C4-2B (cell line): Measurements from ENCODE around the gene SYT10.

ENCODE experiments used
- CTCF ChIP-seq: fragments of 450-650 bp; conservative IDR thresholded peaks from 2 replicates; pipeline ENCODE4 v1.5.1; 2017; ENCODE audit warnings: mild to moderate bottlenecking
- ZFX ChIP-seq: fragments of 450-650 bp; IDR thresholded peaks from 2 replicates; pipeline ENCODE4 v1.6.1; 2017

GRCh38 chr12:33376153-33376552 is 63.5 kb downstream of the SYT10 start:
- TF ChIP-seq CTCF: no peak
- TF ChIP-seq ZFX: no peak
